PFSK-1 (cell line): ENCODE data around the gene BOLL.

Source experiments
- FOXP2 ChIP-seq: optimal IDR thresholded peaks from 2 replicates; pipeline ENCODE3; 2011; ENCODE audit warnings: borderline replicate concordance, control low read depth, inconsistent platforms; ENCODE audit not compliant: insufficient read depth; ENCODE audit errors: extremely low read length, extremely low read depth
- POLR2AphosphoS5 ChIP-seq: IDR thresholded peaks from 2 replicates; pipeline ENCODE4 v1.6.1; 2012; ENCODE audit warnings: low read depth, mild to moderate bottlenecking, control low read depth, low read length, moderate library complexity
- SIN3A ChIP-seq: IDR thresholded peaks from 2 replicates; pipeline ENCODE4 v1.6.1; 2012; ENCODE audit warnings: mild to moderate bottlenecking, low read length, moderate library complexity, borderline replicate concordance; ENCODE audit not compliant: insufficient read depth
- TAF1 ChIP-seq: IDR thresholded peaks from 2 replicates; pipeline ENCODE4 v1.6.1; 2012; ENCODE audit warnings: low read length, control low read depth, borderline replicate concordance; ENCODE audit not compliant: insufficient read depth
- TF ChIP-seq, protein P1 (sequence below), 2 experiments: IDR thresholded peaks; 2 replicates each; pipeline versions ENCODE4 v1.6.1 to v1.8.0; 2011 to 2012; ENCODE audit warnings: low read depth in 2 of 2, low read length in 2 of 2, control low read depth in 1 of 2, inconsistent platforms in 1 of 2, mild to moderate bottlenecking in 1 of 2, moderate library complexity in 1 of 2; ENCODE audit not compliant: insufficient read depth in 1 of 2

Gene BOLL

DNA sequence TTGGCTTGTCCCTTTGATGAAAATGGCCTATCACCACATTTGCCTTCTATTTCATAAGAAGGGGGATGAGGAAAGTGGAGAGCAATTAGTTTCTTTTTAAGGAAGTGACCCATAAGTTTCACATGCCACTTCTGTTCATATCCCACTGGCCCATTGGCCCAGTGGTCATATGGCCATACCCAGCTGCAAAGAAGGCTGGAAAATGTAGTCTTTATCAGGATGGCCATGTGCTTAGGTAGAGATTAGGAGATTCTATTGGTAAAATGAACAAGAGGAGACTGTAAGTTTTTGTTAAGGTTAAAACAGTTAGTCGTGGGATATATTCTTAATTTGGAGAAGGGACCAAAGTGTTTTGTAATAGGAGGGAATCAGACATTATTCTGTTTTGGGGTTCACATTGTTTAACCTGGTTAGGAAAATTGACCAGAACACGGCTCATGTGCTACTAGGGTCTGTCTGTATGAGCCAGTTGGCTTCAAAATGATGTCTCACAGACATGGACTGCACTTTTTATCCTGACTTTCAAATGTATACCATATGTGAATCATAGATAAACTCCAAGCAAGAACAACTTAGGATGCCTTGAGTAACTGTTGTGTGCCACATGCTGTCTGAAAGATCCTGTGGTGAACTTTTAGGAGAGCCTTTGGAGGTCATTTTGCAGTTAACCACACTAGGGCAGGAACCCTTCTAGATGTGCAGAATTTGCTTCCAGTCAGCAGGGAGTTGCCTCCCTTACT lies 36.6 kb upstream of the BOLL start:
- TF ChIP-seq FOXP2 (no peak), SIN3A (no peak), TAF1 (no peak), POLR2AphosphoS5 (no peak)
- TF ChIP-seq, protein P1, sequence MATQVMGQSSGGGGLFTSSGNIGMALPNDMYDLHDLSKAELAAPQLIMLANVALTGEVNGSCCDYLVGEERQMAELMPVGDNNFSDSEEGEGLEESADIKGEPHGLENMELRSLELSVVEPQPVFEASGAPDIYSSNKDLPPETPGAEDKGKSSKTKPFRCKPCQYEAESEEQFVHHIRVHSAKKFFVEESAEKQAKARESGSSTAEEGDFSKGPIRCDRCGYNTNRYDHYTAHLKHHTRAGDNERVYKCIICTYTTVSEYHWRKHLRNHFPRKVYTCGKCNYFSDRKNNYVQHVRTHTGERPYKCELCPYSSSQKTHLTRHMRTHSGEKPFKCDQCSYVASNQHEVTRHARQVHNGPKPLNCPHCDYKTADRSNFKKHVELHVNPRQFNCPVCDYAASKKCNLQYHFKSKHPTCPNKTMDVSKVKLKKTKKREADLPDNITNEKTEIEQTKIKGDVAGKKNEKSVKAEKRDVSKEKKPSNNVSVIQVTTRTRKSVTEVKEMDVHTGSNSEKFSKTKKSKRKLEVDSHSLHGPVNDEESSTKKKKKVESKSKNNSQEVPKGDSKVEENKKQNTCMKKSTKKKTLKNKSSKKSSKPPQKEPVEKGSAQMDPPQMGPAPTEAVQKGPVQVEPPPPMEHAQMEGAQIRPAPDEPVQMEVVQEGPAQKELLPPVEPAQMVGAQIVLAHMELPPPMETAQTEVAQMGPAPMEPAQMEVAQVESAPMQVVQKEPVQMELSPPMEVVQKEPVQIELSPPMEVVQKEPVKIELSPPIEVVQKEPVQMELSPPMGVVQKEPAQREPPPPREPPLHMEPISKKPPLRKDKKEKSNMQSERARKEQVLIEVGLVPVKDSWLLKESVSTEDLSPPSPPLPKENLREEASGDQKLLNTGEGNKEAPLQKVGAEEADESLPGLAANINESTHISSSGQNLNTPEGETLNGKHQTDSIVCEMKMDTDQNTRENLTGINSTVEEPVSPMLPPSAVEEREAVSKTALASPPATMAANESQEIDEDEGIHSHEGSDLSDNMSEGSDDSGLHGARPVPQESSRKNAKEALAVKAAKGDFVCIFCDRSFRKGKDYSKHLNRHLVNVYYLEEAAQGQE (IDR thresholded peaks at IDR 0.05; ENCODE audit: insufficient read depth in 1 of 2, low read depth in 2 of 2, low read length in 2 of 2) = no peak

DNA sequence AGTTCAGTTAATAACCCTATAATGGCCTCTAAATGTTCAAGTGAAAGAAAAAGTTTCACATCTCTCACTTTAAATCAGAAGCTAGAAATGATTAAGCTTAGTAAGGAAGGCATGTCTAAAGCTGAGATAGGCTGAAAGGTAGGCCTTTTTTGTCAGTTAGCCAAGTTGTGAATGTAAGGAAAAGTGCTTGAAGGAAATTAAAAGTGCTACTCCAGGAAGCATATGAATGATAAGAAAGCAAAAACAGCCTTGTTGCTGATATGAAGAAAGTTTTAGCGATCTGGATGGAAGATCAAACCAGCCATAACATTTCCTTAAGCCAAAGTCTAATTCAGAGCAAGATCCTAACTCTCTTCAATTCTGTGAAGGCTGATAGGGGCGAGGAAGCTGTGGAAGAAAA lies 29.4 kb upstream of the BOLL start:
- no peak for TF ChIP-seq SIN3A
- no peak for TF ChIP-seq POLR2AphosphoS5

DNA sequence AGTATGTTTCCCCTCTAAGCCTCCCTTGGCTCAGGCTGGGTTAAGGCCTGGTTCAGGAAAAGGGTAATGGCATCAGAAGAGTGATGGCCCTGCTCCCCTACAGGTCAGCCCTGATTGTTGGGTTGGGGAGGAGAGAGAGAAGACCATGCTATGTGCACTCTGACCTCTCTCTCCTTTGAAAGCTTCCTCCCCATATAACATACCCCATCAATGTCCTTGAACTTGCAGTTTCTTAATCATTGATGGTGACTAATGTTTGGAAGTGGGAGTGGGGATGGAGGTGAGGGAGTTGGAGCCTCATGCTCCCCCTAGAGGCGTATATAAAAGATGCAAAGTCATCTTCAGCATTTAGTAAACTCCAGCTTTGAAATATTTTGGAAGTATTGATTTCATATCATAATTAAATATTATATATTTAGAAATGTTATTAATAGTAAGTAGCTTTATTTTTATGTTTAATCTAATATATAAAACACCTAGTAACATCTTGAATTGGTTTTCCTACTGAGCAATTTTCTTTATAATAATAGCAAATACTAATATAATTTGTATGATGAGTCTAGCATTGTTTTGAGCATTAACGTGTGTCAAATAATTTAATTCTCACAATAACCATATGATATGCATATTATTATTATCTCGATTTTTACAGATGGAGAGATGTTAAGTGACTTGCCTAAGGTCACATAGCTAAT lies 28.1 kb upstream of the BOLL start:
- no peak for TF ChIP-seq POLR2AphosphoS5
- TF ChIP-seq, protein P1 (IDR thresholded peaks at IDR 0.05; ENCODE audit: insufficient read depth in 1 of 2, low read depth in 2 of 2, low read length in 2 of 2) = no peak
- no peak for TF ChIP-seq TAF1

DNA sequence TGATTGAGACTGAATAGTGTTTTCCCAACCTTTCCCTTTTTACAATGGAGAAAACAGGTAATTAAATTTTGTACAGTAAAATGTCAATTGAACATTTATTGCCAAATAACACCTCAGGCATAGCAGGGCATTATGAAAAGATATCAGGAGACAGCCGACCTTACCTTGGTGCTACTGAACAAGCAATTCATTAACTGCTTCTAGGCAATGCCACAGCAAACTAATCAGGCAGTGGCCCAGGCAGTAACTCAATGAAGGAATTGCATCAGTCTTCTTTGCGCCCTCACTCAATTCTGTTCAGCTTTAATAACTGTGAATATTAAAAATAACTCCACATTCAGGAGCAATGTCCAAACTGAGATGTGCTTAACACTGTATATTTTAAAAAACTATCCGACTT lies 25.4 kb upstream of the BOLL start:
- TF ChIP-seq SIN3A (no peak), FOXP2 (no peak), POLR2AphosphoS5 (no peak), TAF1 (no peak)
- TF ChIP-seq, protein P1 (IDR thresholded peaks at IDR 0.05; ENCODE audit: insufficient read depth in 1 of 2, low read depth in 2 of 2, low read length in 2 of 2) = no peak

DNA sequence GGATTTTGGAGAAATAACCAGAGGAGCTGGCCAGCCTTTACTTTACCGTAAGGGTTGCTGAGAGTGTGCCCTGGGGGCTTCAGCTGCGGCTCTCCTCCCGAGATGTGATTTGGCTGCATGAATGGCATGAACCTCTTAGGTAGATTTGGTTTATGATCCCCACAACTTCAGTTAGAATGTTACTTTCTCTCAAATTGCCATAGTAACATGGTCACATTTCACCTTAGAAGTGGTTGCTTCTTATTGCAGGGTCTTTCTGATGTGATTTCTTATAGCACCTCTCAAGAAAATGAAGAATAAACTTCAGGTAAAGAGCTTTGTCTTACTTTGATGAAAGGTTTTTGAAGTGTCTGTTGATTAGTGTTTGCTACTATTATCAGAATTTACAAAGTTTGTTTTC lies 24.9 kb upstream of the BOLL start:
- TF ChIP-seq TAF1 (no peak), SIN3A (no peak), POLR2AphosphoS5 (no peak), FOXP2 (no peak)
- TF ChIP-seq, protein P1 (IDR thresholded peaks at IDR 0.05; ENCODE audit: insufficient read depth in 1 of 2, low read depth in 2 of 2, low read length in 2 of 2) = no peak
